ENCODE results near the gene SCGB2B2. TPM values are rescaled to one million over a fixed set of nuclear protein-coding genes. Genes with fewer than 3 reads are reported as not detected.

Gene SCGB2B2
- total and polyA plus RNA-seq, 9 donors, result 0.11 to 1.6 (median 0.34) TPM

DNA sequence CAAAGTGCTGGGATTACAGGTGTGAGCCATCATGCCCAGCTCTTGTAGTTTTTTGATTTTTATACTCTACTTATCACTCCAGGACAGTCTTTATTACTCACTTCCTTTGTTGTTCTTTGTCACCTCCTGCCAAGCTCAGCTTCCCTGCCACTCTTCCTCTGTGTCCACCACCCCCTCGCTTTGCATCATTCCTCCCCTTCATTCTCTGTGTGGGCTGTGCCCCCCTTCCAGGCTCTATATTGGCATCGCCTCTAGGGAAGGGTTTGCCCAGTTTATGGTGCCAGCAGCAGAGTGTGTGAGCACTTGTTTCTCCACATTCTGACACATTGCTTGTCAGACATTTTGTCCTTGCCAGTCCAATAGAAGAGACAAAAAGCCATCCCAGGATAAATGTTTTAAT lies 15.6 kb upstream of the SCGB2B2 start:
- no peaks in the 10 kb centered on the region for H3K9me3 ChIP-seq
- WGBS, 3 donors, result 38 to 47% (median 46%) methylated on average over 2 of the region's 2 CpGs

DNA sequence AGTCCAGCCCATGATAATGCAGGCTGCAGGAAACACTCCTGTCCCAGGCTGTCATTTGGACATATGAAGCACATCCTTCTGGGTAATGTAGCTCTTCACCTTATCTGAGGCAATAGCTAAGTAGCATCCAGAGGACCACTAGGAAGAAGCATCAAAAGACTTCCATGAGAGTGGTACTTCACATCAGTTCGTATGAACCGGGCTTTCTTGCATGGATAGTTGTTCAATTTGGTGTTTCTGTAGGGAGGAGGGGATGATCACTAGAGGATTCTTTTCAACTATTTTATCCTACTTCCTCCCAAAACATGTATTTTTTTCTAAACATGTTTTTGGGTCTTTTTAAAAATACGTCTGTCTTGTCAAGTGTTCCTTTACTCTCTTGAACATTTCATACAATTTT lies 13.4 kb upstream of the SCGB2B2 start:
- TF ChIP-seq, protein P1, sequence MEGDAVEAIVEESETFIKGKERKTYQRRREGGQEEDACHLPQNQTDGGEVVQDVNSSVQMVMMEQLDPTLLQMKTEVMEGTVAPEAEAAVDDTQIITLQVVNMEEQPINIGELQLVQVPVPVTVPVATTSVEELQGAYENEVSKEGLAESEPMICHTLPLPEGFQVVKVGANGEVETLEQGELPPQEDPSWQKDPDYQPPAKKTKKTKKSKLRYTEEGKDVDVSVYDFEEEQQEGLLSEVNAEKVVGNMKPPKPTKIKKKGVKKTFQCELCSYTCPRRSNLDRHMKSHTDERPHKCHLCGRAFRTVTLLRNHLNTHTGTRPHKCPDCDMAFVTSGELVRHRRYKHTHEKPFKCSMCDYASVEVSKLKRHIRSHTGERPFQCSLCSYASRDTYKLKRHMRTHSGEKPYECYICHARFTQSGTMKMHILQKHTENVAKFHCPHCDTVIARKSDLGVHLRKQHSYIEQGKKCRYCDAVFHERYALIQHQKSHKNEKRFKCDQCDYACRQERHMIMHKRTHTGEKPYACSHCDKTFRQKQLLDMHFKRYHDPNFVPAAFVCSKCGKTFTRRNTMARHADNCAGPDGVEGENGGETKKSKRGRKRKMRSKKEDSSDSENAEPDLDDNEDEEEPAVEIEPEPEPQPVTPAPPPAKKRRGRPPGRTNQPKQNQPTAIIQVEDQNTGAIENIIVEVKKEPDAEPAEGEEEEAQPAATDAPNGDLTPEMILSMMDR (IDR thresholded peaks at IDR 0.05), result no peak
- TF ChIP-seq POLR2A (IDR thresholded peaks at IDR 0.05) (no peak), EP300 (IDR thresholded peaks at IDR 0.05) (no peak)
- Histone ChIP-seq H3K9me3 (no peaks in the 10 kb centered on the region), H3K4me1 (ENCODE audit: insufficient read depth) (no peaks in the 10 kb centered on the region), H3K4me3 (no peak overlapping the region), H3K36me3 (no peaks in the 10 kb centered on the region), H3K27ac (no peak overlapping the region), H3K27me3 (no peaks in the 10 kb centered on the region)
- intact Hi-C loops (cut with DNase I), result no loop called here
- DNase-seq, result no peak
- WGBS, 3 donors, result 78 to 84% (median 81%) methylated on average over 3 of the region's 3 CpGs

More for the DNA sequence above, 15.6 kb upstream of the SCGB2B2 start:
- DNase-seq, result no peak
- Histone ChIP-seq H3K27ac (no peak overlapping the region), H3K4me3 (no peak overlapping the region), H3K36me3 (no peaks in the 10 kb centered on the region), H3K4me1 (ENCODE audit: insufficient read depth) (no peaks in the 10 kb centered on the region), H3K27me3 (no peaks in the 10 kb centered on the region)
- intact Hi-C loops (cut with DNase I), result no loop called here
- TF ChIP-seq EP300 (IDR thresholded peaks at IDR 0.05) (no peak), POLR2A (IDR thresholded peaks at IDR 0.05) (no peak)
- TF ChIP-seq, protein P1 (IDR thresholded peaks at IDR 0.05), result no peak

DNA sequence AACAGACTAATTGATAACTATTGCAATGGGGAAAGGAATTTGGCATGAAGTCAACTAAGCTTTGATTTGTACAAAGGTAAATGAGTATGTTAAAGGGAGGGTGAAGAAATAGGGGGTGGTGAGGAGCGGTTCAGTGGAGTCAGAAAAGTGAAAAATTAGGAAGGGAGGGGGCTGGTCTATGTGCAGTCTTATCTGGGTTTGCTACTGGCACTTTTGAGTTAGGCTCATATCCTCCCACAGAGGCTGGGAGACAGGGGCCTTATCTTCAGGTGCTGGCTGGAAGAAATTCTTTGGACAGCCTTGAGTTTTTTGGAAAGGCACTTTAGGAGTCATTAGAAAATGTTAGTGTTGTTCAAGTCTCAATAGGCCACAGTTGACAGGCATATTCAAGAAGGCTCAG lies 11.6 kb upstream of the SCGB2B2 start:
- H3K4me1 ChIP-seq (ENCODE audit: insufficient read depth), result no peaks in the 10 kb centered on the region
- no peak for DNase-seq
- TF ChIP-seq POLR2A (IDR thresholded peaks at IDR 0.05), result no peak
- TF ChIP-seq EP300 (IDR thresholded peaks at IDR 0.05), result no peak
- TF ChIP-seq, protein P1 (IDR thresholded peaks at IDR 0.05), result no peak
- intact Hi-C loops (cut with DNase I), result no loop called here
- peaks cover 0 to 8% of the 10 kb centered on the region in 2 donors for H3K9me3 ChIP-seq
- H3K36me3 ChIP-seq, result no peaks in the 10 kb centered on the region
- H3K27me3 ChIP-seq, result no peaks in the 10 kb centered on the region
- 11 to 41% (median 14%) methylated on average over 1 of the region's 1 CpG for WGBS, 3 donors
- H3K27ac ChIP-seq, result no peak overlapping the region
- H3K4me3 ChIP-seq, result no peak overlapping the region

DNA sequence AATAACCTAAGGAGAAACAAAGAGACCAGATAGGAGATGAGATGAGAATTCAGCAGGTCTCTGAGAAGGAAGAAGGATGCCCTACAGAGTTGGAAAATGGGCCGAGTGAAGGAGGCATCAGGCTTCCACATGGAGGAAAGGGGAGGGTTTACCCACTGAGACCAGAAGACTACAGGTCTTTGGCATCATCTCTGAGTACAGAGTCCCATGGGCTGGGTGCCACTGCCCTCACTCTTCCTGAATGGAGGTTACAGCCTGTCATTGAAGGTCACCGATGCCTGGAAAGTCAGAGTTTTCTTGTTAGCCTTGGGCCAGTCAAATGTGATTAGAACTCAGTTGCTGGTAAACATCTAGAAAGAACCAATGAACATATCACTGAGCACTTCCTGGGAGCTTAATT lies 10.4 kb upstream of the SCGB2B2 start:
- WGBS, 3 donors, result 41 to 91% (median 89%) methylated on average over 2 of the region's 2 CpGs
- intact Hi-C loops (cut with DNase I), result no loop called here
- H3K4me1 ChIP-seq (ENCODE audit: insufficient read depth), result no peaks in the 10 kb centered on the region
- no peak overlapping the region for H3K4me3 ChIP-seq
- no peaks in the 10 kb centered on the region for H3K36me3 ChIP-seq
- DNase-seq, result no peak
- H3K9me3 ChIP-seq, result peaks cover 0 to 14% of the 10 kb centered on the region in 2 donors
- H3K27me3 ChIP-seq, result no peaks in the 10 kb centered on the region
- H3K27ac ChIP-seq, result no peak overlapping the region
- no peak for TF ChIP-seq POLR2A (IDR thresholded peaks at IDR 0.05)
- no peak for TF ChIP-seq EP300 (IDR thresholded peaks at IDR 0.05)
- TF ChIP-seq, protein P1 (IDR thresholded peaks at IDR 0.05), result no peak

All from ovary (tissue), 9 donors.